ENCODE results near the gene CTU2. TPM values are rescaled to one million over a fixed set of nuclear protein-coding genes. Genes with fewer than 3 reads are reported as not detected.

CTU2 gene
- total RNA-seq (10 to 100 TPM; 11.1 to 16.3 (median 12.4) TPM), polyA plus RNA-seq (11.4 TPM)
- long read RNA-seq, donor 1, transcript CTU2-202 (15 exons, 1,751 nt): major isoform, 26 of 34 reads
- long read RNA-seq, donor 1, partial matches to known transcripts: 2 of 34 reads
- long read RNA-seq, donor 1, other reads (novel, unspliced or antisense): 5 of 34 reads
- long read RNA-seq, donor 2, transcript CTU2-202 (15 exons, 1,751 nt): major isoform, 23 of 31 reads
- long read RNA-seq, donor 2, partial matches to known transcripts: 2 of 31 reads
- long read RNA-seq, donor 2, other reads (novel, unspliced or antisense): 4 of 31 reads
- long read RNA-seq, donor 3, transcript CTU2-202 (15 exons, 1,751 nt): major isoform, 41 of 65 reads
- long read RNA-seq, donor 3, partial matches to known transcripts: 2 of 65 reads
- long read RNA-seq, donor 3, other reads (novel, unspliced or antisense): 18 of 65 reads
- long read RNA-seq, donor 4, transcript CTU2-202 (15 exons, 1,751 nt): major isoform, 11 of 12 reads
- long read RNA-seq, donor 4, partial matches to known transcripts: 0 of 12 reads
- long read RNA-seq, donor 4, other reads (novel, unspliced or antisense): 1 of 12 reads

GRCh38 chr16:88706229-88706964 is at the start of gene CTU2, which contains the start of gene RNF166:
Gene CTU2, plus strand, starts transcription at chr16:88706503. Its CDS starts 28 bp downstream, at chr16:88706531.
Gene RNF166, minus strand, starts transcription at chr16:88706408. Its CDS starts 83 bp downstream, at chr16:88706325.
- peak; percentile 84 to 87 for ATAC-seq
- intact Hi-C loops (cut with DNase I): no loop called here
- H3K4me3 ChIP-seq (ENCODE audit: low read length): peak within 1 kb of the TSS; percentile 75
- H3K4me1 ChIP-seq (ENCODE audit: control insufficient read depth, insufficient read depth, low read length): peaks cover 9% of the 10 kb centered on the region
- DNase-seq: peak; percentile 94 to 98 (median 97)
- no peaks in the 10 kb centered on the region for H3K9me3 ChIP-seq (ENCODE audit: control insufficient read depth, low read length)
- under 1% methylated on average over 86 of the region's 86 CpGs for WGBS
- H3K27me3 ChIP-seq (ENCODE audit: control insufficient read depth, insufficient read depth): no peaks in the 10 kb centered on the region
- peak within 1 kb of the TSS; percentile 57 for H3K27ac ChIP-seq (ENCODE audit: low read length)

- DNase-seq: peak in 2 of 3 donors; percentile 51 to 53
- Histone ChIP-seq H3K27ac (ENCODE audit: low read length) (no peak overlapping the region), H3K4me1 (ENCODE audit: control insufficient read depth, insufficient read depth, low read length) (no peaks in the 10 kb centered on the region), H3K4me3 (ENCODE audit: low read length) (no peak overlapping the region), H3K27me3 (ENCODE audit: control insufficient read depth, insufficient read depth) (no peaks in the 10 kb centered on the region), H3K9me3 (ENCODE audit: control insufficient read depth, low read length) (no peaks in the 10 kb centered on the region)
- 92% methylated on average over 19 of the region's 19 CpGs for WGBS
- ATAC-seq: no peak
- intact Hi-C loops (cut with DNase I): no loop called here
Observed at GRCh38 chr16:88657371-88657770, 48.9 kb upstream of the CTU2 start.

GRCh38 chr16:88658714-88659113 is 47.6 kb upstream of the CTU2 start:
- Histone ChIP-seq H3K9me3 (ENCODE audit: control insufficient read depth, low read length) (no peaks in the 10 kb centered on the region), H3K4me3 (ENCODE audit: low read length) (no peak overlapping the region), H3K27ac (ENCODE audit: low read length) (no peak overlapping the region), H3K4me1 (ENCODE audit: control insufficient read depth, insufficient read depth, low read length) (no peaks in the 10 kb centered on the region), H3K27me3 (ENCODE audit: control insufficient read depth, insufficient read depth) (no peaks in the 10 kb centered on the region)
- WGBS: 88% methylated on average over 15 of the region's 15 CpGs
- no peak for ATAC-seq
- intact Hi-C loops (cut with DNase I): no loop called here
- DNase-seq: peak in 1 of 3 donors; percentile 57

GRCh38 chr16:88659160-88659559 is 47.1 kb upstream of the CTU2 start:
- intact Hi-C loops (cut with DNase I): no loop called here
- ATAC-seq (no peak), DNase-seq (peak in 1 of 3 donors; percentile 30)
- 93% methylated on average over 25 of the region's 25 CpGs for WGBS
- Histone ChIP-seq H3K27me3 (ENCODE audit: control insufficient read depth, insufficient read depth) (no peaks in the 10 kb centered on the region), H3K27ac (ENCODE audit: low read length) (no peak overlapping the region), H3K9me3 (ENCODE audit: control insufficient read depth, low read length) (no peaks in the 10 kb centered on the region), H3K4me3 (ENCODE audit: low read length) (no peak overlapping the region), H3K4me1 (ENCODE audit: control insufficient read depth, insufficient read depth, low read length) (peaks cover 3% of the 10 kb centered on the region)

- Histone ChIP-seq H3K27ac (ENCODE audit: low read length) (no peak overlapping the region), H3K4me1 (ENCODE audit: control insufficient read depth, insufficient read depth, low read length) (peaks cover 3% of the 10 kb centered on the region), H3K9me3 (ENCODE audit: control insufficient read depth, low read length) (no peaks in the 10 kb centered on the region), H3K27me3 (ENCODE audit: control insufficient read depth, insufficient read depth) (no peaks in the 10 kb centered on the region), H3K4me3 (ENCODE audit: low read length) (no peak overlapping the region)
- intact Hi-C loops (cut with DNase I): no loop called here
- ATAC-seq (no peak), DNase-seq (no peak)
- 84% methylated on average over 10 of the region's 10 CpGs for WGBS
Observed at GRCh38 chr16:88661468-88661867, 44.8 kb upstream of the CTU2 start.

GRCh38 chr16:88662222-88662842 is 44.0 kb upstream of the CTU2 start:
- WGBS: 1% methylated on average over 49 of the region's 49 CpGs
- Histone ChIP-seq H3K4me1 (ENCODE audit: control insufficient read depth, insufficient read depth, low read length) (peaks cover 3% of the 10 kb centered on the region), H3K27me3 (ENCODE audit: control insufficient read depth, insufficient read depth) (no peaks in the 10 kb centered on the region), H3K27ac (ENCODE audit: low read length) (peak overlapping the region; percentile 46), H3K4me3 (ENCODE audit: low read length) (peak overlapping the region; percentile 57), H3K9me3 (ENCODE audit: control insufficient read depth, low read length) (no peaks in the 10 kb centered on the region)
- intact Hi-C loops (cut with DNase I): no loop called here
- ATAC-seq (no peak), DNase-seq (peak in 2 of 3 donors; percentile 45 to 66)

GRCh38 chr16:88662843-88663606 is 43.3 kb upstream of the CTU2 start, which contains the start of gene MVD:
Gene MVD, minus strand, starts transcription at chr16:88663091. Its CDS starts 11 bp downstream, at chr16:88663080.
- intact Hi-C loops (cut with DNase I): no loop called here
- Histone ChIP-seq H3K4me1 (ENCODE audit: control insufficient read depth, insufficient read depth, low read length) (peaks cover 3% of the 10 kb centered on the region), H3K27me3 (ENCODE audit: control insufficient read depth, insufficient read depth) (no peaks in the 10 kb centered on the region), H3K27ac (ENCODE audit: low read length) (peak within 1 kb of the TSS; percentile 46), H3K4me3 (ENCODE audit: low read length) (peak within 1 kb of the TSS; percentile 61), H3K9me3 (ENCODE audit: control insufficient read depth, low read length) (no peaks in the 10 kb centered on the region)
- ATAC-seq: peak; percentile 99
- peak; percentile 98 to 99 (median 99) for DNase-seq
- WGBS: under 1% methylated on average over 88 of the region's 88 CpGs

GRCh38 chr16:88665148-88665547 is 41.2 kb upstream of the CTU2 start:
- intact Hi-C loops (cut with DNase I): no loop called here
- H3K9me3 ChIP-seq (ENCODE audit: control insufficient read depth, low read length): no peaks in the 10 kb centered on the region
- WGBS: 43% methylated on average over 4 of the region's 4 CpGs
- H3K4me3 ChIP-seq (ENCODE audit: low read length): no peak overlapping the region
- no peaks in the 10 kb centered on the region for H3K27me3 ChIP-seq (ENCODE audit: control insufficient read depth, insufficient read depth)
- DNase-seq: no peak
- peaks cover 3% of the 10 kb centered on the region for H3K4me1 ChIP-seq (ENCODE audit: control insufficient read depth, insufficient read depth, low read length)
- no peak overlapping the region for H3K27ac ChIP-seq (ENCODE audit: low read length)
- no peak for ATAC-seq

- H3K4me1 ChIP-seq (ENCODE audit: control insufficient read depth, insufficient read depth, low read length): peaks cover 3% of the 10 kb centered on the region
- DNase-seq (no peak), ATAC-seq (no peak)
- WGBS: 85% methylated on average over 3 of the region's 3 CpGs
- no peak overlapping the region for H3K4me3 ChIP-seq (ENCODE audit: low read length)
- H3K27ac ChIP-seq (ENCODE audit: low read length): no peak overlapping the region
- intact Hi-C loops (cut with DNase I): no loop called here
- no peaks in the 10 kb centered on the region for H3K9me3 ChIP-seq (ENCODE audit: control insufficient read depth, low read length)
- H3K27me3 ChIP-seq (ENCODE audit: control insufficient read depth, insufficient read depth): no peaks in the 10 kb centered on the region
Observed at GRCh38 chr16:88665570-88665969, 40.7 kb upstream of the CTU2 start.

- ATAC-seq (no peak), DNase-seq (peak in 1 of 3 donors; percentile 32)
- peaks cover 3% of the 10 kb centered on the region for H3K4me1 ChIP-seq (ENCODE audit: control insufficient read depth, insufficient read depth, low read length)
- no peaks in the 10 kb centered on the region for H3K27me3 ChIP-seq (ENCODE audit: control insufficient read depth, insufficient read depth)
- H3K4me3 ChIP-seq (ENCODE audit: low read length): no peak overlapping the region
- intact Hi-C loops (cut with DNase I): no loop called here
- no peaks in the 10 kb centered on the region for H3K9me3 ChIP-seq (ENCODE audit: control insufficient read depth, low read length)
- WGBS: 57% methylated on average over 5 of the region's 5 CpGs
- no peak overlapping the region for H3K27ac ChIP-seq (ENCODE audit: low read length)
Observed at GRCh38 chr16:88667461-88667860, 38.8 kb upstream of the CTU2 start.

Data from right cardiac atrium (tissue), 5 donors.